Loucy (cell line): ENCODE measurements around the gene SYAP1.

Source experiments
- CTCF ChIP-seq: fragments of 200-600 bp; sonication (generic); conservative IDR thresholded peaks from 2 replicates; pipeline ENCODE4 v1.5.1; 2014; ENCODE audit warnings: mild to moderate bottlenecking, antibody characterized with exemption, low read length
- EZH2phosphoT487 ChIP-seq: fragments of 200-600 bp; IDR thresholded peaks from 2 replicates; pipeline ENCODE4 v1.6.1; 2018; ENCODE audit warnings: antibody characterized with exemption, mild to moderate bottlenecking, moderate library complexity, borderline replicate concordance

DNA sequence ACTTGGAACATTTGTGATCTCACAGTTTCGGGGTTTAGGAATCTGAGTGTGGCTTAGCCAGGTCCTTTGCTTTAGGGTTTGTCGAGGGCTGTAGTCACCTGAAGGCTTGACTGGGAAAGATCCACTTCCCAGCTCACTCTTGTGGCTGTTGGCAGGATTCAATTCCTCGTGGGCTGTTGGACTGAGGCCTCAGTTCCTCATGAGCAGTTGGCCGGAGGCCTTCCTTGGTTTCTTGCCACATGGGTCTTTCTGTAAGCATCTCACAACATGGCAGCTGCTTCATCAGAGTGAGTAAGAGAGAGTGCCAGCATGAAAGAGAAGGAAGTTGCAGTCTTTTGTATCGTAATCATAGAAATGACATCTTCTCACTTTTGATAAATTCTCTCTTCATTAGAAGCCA lies 77.9 kb downstream of the SYAP1 start:
- TF ChIP-seq CTCF = no peak
- no peak for TF ChIP-seq EZH2phosphoT487
